ENCODE results near the gene SUPV3L1. TPM values are rescaled to one million over a fixed set of nuclear protein-coding genes. Genes with fewer than 3 reads are reported as not detected.

SUPV3L1 gene
- total RNA-seq, 1 donor = 11.8 TPM

GRCh38 chr10:69253171-69253570, 73.1 kb downstream of the SUPV3L1 start:
- no peak for DNase-seq (ENCODE audit: low read depth in 2 of 3, low spot score in 2 of 3)

GRCh38 chr10:69254877-69255276, 74.8 kb downstream of the SUPV3L1 start:
- no peak for DNase-seq (ENCODE audit: low read depth in 2 of 3, low spot score in 2 of 3)

Other genes starting within 250 kb of the SUPV3L1 start
- gene DDX21, start 224.1 kb upstream of the SUPV3L1 start, total RNA-seq = 21.0 TPM
- 5.9 TPM for gene KIFBP, start 191.4 kb upstream of the SUPV3L1 start, total RNA-seq
- gene SRGN, start 92.1 kb upstream of the SUPV3L1 start, total RNA-seq = 265 TPM
- 7.0 TPM for gene VPS26A, start 56.1 kb upstream of the SUPV3L1 start, total RNA-seq
- gene HKDC1, start 40.1 kb downstream of the SUPV3L1 start, total RNA-seq = not detected
- 50.6 TPM for gene HK1, start 98.3 kb downstream of the SUPV3L1 start, total RNA-seq
- 0.27 TPM for gene TACR2, start 236.7 kb downstream of the SUPV3L1 start, total RNA-seq

All from hematopoietic multipotent progenitor cell (in vitro differentiated cells).